ENCODE data around the gene LDLRAD4.

DNA sequence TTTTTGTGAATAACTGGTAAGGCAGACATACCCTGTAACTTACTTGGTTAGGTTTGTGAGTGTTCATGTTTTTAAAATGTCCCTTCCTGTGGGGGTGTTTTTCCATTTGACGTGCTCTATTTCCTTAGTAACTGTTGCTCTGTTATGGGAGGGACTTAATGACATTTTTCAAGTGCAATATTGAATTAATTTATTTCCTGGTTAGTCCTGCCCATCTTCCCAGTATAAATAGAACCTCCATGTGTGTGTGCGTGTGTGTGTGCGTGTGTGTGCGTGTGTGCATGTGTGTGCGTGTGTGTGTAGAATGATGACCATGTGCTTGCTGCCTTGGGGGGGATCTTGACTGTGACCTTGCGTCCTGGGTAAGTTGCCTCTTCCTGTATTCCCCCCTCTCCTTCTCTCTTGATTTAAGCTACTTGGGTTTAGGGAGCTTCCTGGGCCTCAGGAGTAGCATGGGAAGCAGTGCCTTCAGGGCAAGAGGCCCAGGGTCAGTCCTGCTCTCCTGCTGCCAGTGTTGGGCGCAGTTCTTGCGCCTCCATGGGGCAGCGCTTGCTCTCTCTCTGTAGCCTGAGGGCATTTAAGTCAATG is 163.9 kb downstream of the LDLRAD4 start:
- TF ChIP-seq EZH2 (IDR thresholded peaks at IDR 0.05) (no peak), POLR2AphosphoS5 (IDR thresholded peaks at IDR 0.05; ENCODE audit: borderline replicate concordance, low read depth, low read length) (no peak), FOXP2 (optimal IDR thresholded peaks at IDR 0.05; ENCODE audit: control extremely low read depth, extremely low read length, insufficient read depth) (no peak)

All from SK-N-MC (cell line).